GM15510 (cell line): ENCODE results near the gene SOHLH1.

Source experiments
- POLR2A ChIP-seq: IDR thresholded peaks from 3 replicates; pipeline ENCODE4 v1.6.1; 2011; ENCODE audit warnings: borderline replicate concordance; ENCODE audit not compliant: insufficient read length; ENCODE audit errors: extremely low read depth

Gene SOHLH1

GRCh38 chr9:135699440-135699839 lies at the start of gene SOHLH1:
Gene SOHLH1, minus strand, starts transcription at chr9:135699481. Its CDS starts 14 bp downstream, at chr9:135699467.
- no peak for TF ChIP-seq POLR2A

- TF ChIP-seq POLR2A = no peak
These were observed 49.4 kb upstream of the SOHLH1 start for GRCh38 chr9:135748676-135749075.

GRCh38 chr9:135747311-135747710 lies 48.0 kb upstream of the SOHLH1 start:
- no peak for TF ChIP-seq POLR2A

- no peak for TF ChIP-seq POLR2A
These were observed 47.3 kb upstream of the SOHLH1 start for GRCh38 chr9:135746565-135746964.

GRCh38 chr9:135745686-135746324 lies 46.5 kb upstream of the SOHLH1 start:
- TF ChIP-seq POLR2A = no peak

GRCh38 chr9:135745189-135745588 lies 45.9 kb upstream of the SOHLH1 start:
- no peak for TF ChIP-seq POLR2A

- TF ChIP-seq POLR2A = no peak
These were observed 45.2 kb upstream of the SOHLH1 start for GRCh38 chr9:135744333-135745070.

GRCh38 chr9:135743546-135744332 lies 44.5 kb upstream of the SOHLH1 start:
- TF ChIP-seq POLR2A = no peak

GRCh38 chr9:135743021-135743420 lies 43.7 kb upstream of the SOHLH1 start:
- TF ChIP-seq POLR2A = no peak

- TF ChIP-seq POLR2A = no peak
These were observed 42.3 kb upstream of the SOHLH1 start for GRCh38 chr9:135741276-135742219.

GRCh38 chr9:135739271-135740220 lies 40.3 kb upstream of the SOHLH1 start:
- no peak for TF ChIP-seq POLR2A

- no peak for TF ChIP-seq POLR2A
These were observed 38.7 kb upstream of the SOHLH1 start for GRCh38 chr9:135737840-135738521.
